Right lobe of liver (tissue), 4 donors: Measurements from ENCODE around the gene RASGRF2.

ENCODE experiments used
- POLR2A ChIP-seq: fragments of 450-650 bp; IDR thresholded peaks from one replicate; pipeline ENCODE4 v1.6.1; 2017; ENCODE audit warnings: antibody characterized with exemption, mild to moderate bottlenecking
- TF ChIP-seq, protein P1 (sequence below), 4 donors: fragments of 200-600 bp in 3 of 4; fragments of 450-650 bp in 1 of 4; IDR thresholded peaks; one replicate each; pipeline versions ENCODE4 v1.5.1 to v1.8.0; 2016 to 2022; ENCODE audit warnings: antibody characterized with exemption in 4 of 4, mild to moderate bottlenecking in 2 of 4
- donor health status: DM: no; HTN: no; CAD: no.
- donor health status: DM: no; HTN: no; CAD: no.
- donor health status: DM: no; HTN: yes; CAD: no.

DNA sequence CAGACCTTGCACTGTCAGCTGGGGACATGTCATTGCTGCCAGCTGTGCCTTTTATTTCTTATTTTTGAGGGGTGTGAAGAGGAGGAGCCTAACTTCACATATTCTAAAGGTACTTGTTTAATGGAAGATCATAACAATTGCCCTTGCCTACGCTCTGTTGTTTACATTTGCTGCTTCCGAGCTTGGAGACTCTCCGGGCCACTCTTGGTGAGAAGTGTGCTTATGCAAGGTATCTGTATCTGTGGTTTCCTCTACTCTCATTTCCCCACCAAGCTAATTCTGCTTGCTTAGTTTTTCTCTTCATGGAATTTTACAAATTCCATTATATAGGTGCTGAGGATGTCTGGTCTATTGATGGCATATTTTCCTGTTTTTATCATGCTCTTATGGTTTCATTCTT lies 105.3 kb downstream of the RASGRF2 start:
- TF ChIP-seq, protein P1, sequence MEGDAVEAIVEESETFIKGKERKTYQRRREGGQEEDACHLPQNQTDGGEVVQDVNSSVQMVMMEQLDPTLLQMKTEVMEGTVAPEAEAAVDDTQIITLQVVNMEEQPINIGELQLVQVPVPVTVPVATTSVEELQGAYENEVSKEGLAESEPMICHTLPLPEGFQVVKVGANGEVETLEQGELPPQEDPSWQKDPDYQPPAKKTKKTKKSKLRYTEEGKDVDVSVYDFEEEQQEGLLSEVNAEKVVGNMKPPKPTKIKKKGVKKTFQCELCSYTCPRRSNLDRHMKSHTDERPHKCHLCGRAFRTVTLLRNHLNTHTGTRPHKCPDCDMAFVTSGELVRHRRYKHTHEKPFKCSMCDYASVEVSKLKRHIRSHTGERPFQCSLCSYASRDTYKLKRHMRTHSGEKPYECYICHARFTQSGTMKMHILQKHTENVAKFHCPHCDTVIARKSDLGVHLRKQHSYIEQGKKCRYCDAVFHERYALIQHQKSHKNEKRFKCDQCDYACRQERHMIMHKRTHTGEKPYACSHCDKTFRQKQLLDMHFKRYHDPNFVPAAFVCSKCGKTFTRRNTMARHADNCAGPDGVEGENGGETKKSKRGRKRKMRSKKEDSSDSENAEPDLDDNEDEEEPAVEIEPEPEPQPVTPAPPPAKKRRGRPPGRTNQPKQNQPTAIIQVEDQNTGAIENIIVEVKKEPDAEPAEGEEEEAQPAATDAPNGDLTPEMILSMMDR (IDR thresholded peaks at IDR 0.05): no peak
- no peak for TF ChIP-seq POLR2A
